HEK293 (cell line): ENCODE data around the gene DCDC2.

Experiments
- CTCF ChIA-PET: fragments of 350-600 bp; formaldehyde crosslinking; extraction: SDS; loops from one replicate; lab custom pipeline; 2021; ENCODE audit warnings: antibody characterized with exemption; lab: Yijun Ruan, JAX
- POLR2A ChIA-PET: fragments of 300-600 bp; formaldehyde crosslinking; extraction: SDS; loops from one replicate; lab custom pipeline; 2020; ENCODE audit warnings: antibody characterized with exemption, inconsistent platforms; lab: Yijun Ruan, JAX
- H3K27ac ChIP-seq: fragments of 200-500 bp; sonication (Bioruptor generic); 2 replicates; pipeline ENCODE4 v1.5.1; 2014; ENCODE audit warnings: low read depth, low read length, control low read depth, inconsistent platforms; ENCODE audit errors: extremely low read depth
- H3K36me3 ChIP-seq, 2 experiments: fragments of 200-500 bp in 1 of 2; sonication (Bioruptor generic) in 1 of 2; 1 replicate in 1 of 2; 2 replicates in 1 of 2; pipeline ENCODE4 v1.5.1; 2014 to 2017; ENCODE audit warnings: inconsistent platforms in 2 of 2, low read length in 2 of 2; ENCODE audit not compliant: control insufficient read depth in 2 of 2, insufficient read depth in 1 of 2
- H3K4me1 ChIP-seq: fragments of 200-500 bp; sonication (Bioruptor generic); 2 replicates; pipeline ENCODE4 v1.5.1; 2014; ENCODE audit warnings: mild to moderate bottlenecking, low read length, inconsistent platforms; ENCODE audit not compliant: control insufficient read depth, insufficient read depth
- H3K4me3 ChIP-seq: 2 replicates; pipeline ENCODE4 v1.5.1; 2011; ENCODE audit warnings: low read depth, mild to moderate bottlenecking, control low read depth, low read length, moderate library complexity
- H3K9me3 ChIP-seq: fragments of 200-500 bp; sonication (Bioruptor generic); 2 replicates; pipeline ENCODE4 v1.5.1; 2014; ENCODE audit warnings: low read depth, low read length, inconsistent platforms; ENCODE audit not compliant: control insufficient read depth, insufficient read depth
- HOXA7 ChIP-seq: sonication (generic); formaldehyde crosslinking; IDR thresholded peaks from 2 replicates; pipeline ENCODE4 v1.8.1; 2022; ENCODE audit warnings: missing genetic modification reagents, borderline replicate concordance
- MYNN ChIP-seq: fragments of 450-650 bp; formaldehyde crosslinking; IDR thresholded peaks from 2 replicates; pipeline ENCODE4 v1.5.1; 2016; ENCODE audit warnings: missing biosample characterization, missing genetic modification characterization, borderline replicate concordance
- ZBTB7A ChIP-seq: fragments of 450-650 bp; formaldehyde crosslinking; IDR thresholded peaks from 2 replicates; pipeline ENCODE4 v1.5.1; 2016; ENCODE audit warnings: low read depth, missing biosample characterization, missing genetic modification characterization
- ZEB2 ChIP-seq: fragments of 450-650 bp; formaldehyde crosslinking; IDR thresholded peaks from 2 replicates; pipeline ENCODE4 v1.5.1; 2016; ENCODE audit warnings: missing biosample characterization, missing genetic modification characterization
- ZNF138 ChIP-seq: fragments of 450-650 bp; formaldehyde crosslinking; IDR thresholded peaks from 2 replicates; pipeline ENCODE4 v1.5.1; 2016; ENCODE audit warnings: missing biosample characterization, missing genetic modification characterization, borderline replicate concordance
- ZNF223 ChIP-seq: fragments of 450-650 bp; formaldehyde crosslinking; IDR thresholded peaks from 2 replicates; pipeline ENCODE4 v1.5.1; 2016; ENCODE audit warnings: missing biosample characterization, missing genetic modification characterization
- ZNF23 ChIP-seq: fragments of 450-650 bp; formaldehyde crosslinking; IDR thresholded peaks from 2 replicates; pipeline ENCODE4 v1.5.1; 2016; ENCODE audit warnings: missing biosample characterization, missing genetic modification characterization, borderline replicate concordance
- ZNF24 ChIP-seq: fragments of 450-650 bp; formaldehyde crosslinking; IDR thresholded peaks from 2 replicates; pipeline ENCODE4 v1.5.1; 2016; ENCODE audit warnings: missing biosample characterization, missing genetic modification characterization
- ZNF311 ChIP-seq: fragments of 450-650 bp; formaldehyde crosslinking; IDR thresholded peaks from 2 replicates; pipeline ENCODE4 v1.5.1; 2017; ENCODE audit warnings: missing biosample characterization, missing genetic modification characterization, borderline replicate concordance
- ZNF549 ChIP-seq: fragments of 450-650 bp; IDR thresholded peaks from 2 replicates; pipeline ENCODE4 v1.5.1; 2018; ENCODE audit warnings: missing biosample characterization, missing genetic modification characterization, mild to moderate bottlenecking, inconsistent platforms, moderate library complexity
- ZNF555 ChIP-seq: fragments of 450-650 bp; formaldehyde crosslinking; conservative IDR thresholded peaks from 2 replicates; pipeline ENCODE4 v1.5.1; 2017; ENCODE audit warnings: missing biosample characterization, mild to moderate bottlenecking, missing genetic modification characterization, inconsistent platforms
- ZNF560 ChIP-seq: fragments of 450-650 bp; formaldehyde crosslinking; IDR thresholded peaks from 2 replicates; pipeline ENCODE4 v1.5.1; 2017; ENCODE audit warnings: missing biosample characterization, missing genetic modification characterization, borderline replicate concordance
- ZNF792 ChIP-seq: fragments of 450-650 bp; formaldehyde crosslinking; IDR thresholded peaks from 2 replicates; pipeline ENCODE4 v1.5.1; 2016; ENCODE audit warnings: missing biosample characterization, missing genetic modification characterization
- TF ChIP-seq, protein P1 (sequence below): fragments of 450-650 bp; formaldehyde crosslinking; IDR thresholded peaks from 2 replicates; pipeline ENCODE4 v1.5.1; 2016; ENCODE audit warnings: missing biosample characterization, missing genetic modification characterization
- TF ChIP-seq, protein P2 (sequence below): fragments of 450-650 bp; IDR thresholded peaks from 2 replicates; pipeline ENCODE4 v1.5.1; 2018; ENCODE audit warnings: missing biosample characterization, missing genetic modification characterization
- TF ChIP-seq, protein P3 (sequence below): fragments of 450-650 bp; formaldehyde crosslinking; IDR thresholded peaks from 2 replicates; pipeline ENCODE4 v1.5.1; 2017; ENCODE audit warnings: missing biosample characterization, missing genetic modification characterization
- TF ChIP-seq, protein P4 (sequence below): fragments of 450-650 bp; formaldehyde crosslinking; IDR thresholded peaks from 2 replicates; pipeline ENCODE4 v1.5.1; 2016; ENCODE audit warnings: missing biosample characterization, missing genetic modification characterization, low read depth
- TF ChIP-seq, protein P5 (sequence below): IDR thresholded peaks from 2 replicates; pipeline ENCODE4 v1.6.1; 2011; ENCODE audit warnings: mild to moderate bottlenecking, low read depth, low read length, borderline replicate concordance
- TF ChIP-seq, protein P6 (sequence below): fragments of 450-650 bp; formaldehyde crosslinking; IDR thresholded peaks from 2 replicates; pipeline ENCODE4 v1.5.1; 2016; ENCODE audit warnings: missing biosample characterization, missing genetic modification characterization

Gene DCDC2

DNA sequence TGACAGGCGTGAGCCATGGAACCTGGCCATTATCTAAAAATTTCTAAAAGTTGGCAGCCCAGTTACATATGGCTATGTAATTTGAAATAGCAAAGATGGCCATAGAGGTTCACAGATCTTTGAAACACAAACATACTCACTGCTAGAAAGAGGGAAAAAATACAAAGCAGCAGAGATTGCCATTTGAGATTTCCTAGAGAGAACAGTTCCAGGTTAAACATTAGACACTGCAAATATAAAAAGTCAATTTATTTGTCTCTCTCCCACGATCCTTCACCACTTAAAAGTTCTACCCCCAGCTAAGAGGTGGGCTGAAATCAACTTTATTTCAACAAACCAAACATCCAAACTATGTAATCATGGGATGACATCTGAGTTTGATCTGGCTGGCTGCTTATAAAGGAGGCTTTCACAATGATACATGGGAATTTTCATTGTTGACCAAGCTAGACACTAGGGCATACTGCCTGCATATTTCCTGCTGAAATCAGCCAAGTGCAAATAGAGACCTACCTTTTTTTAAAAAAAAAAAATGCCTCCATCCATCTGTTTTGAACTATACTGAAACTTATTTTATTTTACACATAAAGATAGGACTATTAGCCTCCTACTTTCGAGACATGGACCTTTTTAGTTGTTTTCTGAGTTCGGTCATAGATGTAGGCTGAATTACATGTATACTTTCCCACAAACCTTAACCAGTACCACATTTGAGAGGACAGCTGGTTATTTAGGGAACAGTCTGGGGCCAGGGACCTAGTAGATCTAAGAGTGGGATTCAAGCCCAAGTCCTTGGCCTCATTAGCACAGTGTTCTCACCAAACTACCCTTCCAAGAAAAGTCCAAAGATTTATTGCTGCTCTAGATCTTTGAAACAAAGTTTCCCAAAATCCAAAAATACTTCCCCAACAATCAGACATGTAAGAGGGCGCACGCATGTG lies 16.6 kb downstream of the DCDC2 start:
- H3K36me3 ChIP-seq = 0 out of 3 replicates have a peak, but pooled peaks cover 0 to under 1% of the 10 kb centered on the region in 2 experiments
- POLR2A ChIA-PET = no interaction called here
- TF ChIP-seq, protein P1, sequence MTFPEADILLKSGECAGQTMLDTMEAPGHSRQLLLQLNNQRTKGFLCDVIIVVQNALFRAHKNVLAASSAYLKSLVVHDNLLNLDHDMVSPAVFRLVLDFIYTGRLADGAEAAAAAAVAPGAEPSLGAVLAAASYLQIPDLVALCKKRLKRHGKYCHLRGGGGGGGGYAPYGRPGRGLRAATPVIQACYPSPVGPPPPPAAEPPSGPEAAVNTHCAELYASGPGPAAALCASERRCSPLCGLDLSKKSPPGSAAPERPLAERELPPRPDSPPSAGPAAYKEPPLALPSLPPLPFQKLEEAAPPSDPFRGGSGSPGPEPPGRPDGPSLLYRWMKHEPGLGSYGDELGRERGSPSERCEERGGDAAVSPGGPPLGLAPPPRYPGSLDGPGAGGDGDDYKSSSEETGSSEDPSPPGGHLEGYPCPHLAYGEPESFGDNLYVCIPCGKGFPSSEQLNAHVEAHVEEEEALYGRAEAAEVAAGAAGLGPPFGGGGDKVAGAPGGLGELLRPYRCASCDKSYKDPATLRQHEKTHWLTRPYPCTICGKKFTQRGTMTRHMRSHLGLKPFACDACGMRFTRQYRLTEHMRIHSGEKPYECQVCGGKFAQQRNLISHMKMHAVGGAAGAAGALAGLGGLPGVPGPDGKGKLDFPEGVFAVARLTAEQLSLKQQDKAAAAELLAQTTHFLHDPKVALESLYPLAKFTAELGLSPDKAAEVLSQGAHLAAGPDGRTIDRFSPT = no peak
- TF ChIP-seq ZNF23 (tag by site-specific recombination) = no peak
- TF ChIP-seq, protein P2, sequence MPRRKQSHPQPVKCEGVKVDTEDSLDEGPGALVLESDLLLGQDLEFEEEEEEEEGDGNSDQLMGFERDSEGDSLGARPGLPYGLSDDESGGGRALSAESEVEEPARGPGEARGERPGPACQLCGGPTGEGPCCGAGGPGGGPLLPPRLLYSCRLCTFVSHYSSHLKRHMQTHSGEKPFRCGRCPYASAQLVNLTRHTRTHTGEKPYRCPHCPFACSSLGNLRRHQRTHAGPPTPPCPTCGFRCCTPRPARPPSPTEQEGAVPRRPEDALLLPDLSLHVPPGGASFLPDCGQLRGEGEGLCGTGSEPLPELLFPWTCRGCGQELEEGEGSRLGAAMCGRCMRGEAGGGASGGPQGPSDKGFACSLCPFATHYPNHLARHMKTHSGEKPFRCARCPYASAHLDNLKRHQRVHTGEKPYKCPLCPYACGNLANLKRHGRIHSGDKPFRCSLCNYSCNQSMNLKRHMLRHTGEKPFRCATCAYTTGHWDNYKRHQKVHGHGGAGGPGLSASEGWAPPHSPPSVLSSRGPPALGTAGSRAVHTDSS (tag by site-specific recombination) = no peak
- TF ChIP-seq, protein P3, sequence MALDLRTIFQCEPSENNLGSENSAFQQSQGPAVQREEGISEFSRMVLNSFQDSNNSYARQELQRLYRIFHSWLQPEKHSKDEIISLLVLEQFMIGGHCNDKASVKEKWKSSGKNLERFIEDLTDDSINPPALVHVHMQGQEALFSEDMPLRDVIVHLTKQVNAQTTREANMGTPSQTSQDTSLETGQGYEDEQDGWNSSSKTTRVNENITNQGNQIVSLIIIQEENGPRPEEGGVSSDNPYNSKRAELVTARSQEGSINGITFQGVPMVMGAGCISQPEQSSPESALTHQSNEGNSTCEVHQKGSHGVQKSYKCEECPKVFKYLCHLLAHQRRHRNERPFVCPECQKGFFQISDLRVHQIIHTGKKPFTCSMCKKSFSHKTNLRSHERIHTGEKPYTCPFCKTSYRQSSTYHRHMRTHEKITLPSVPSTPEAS (tag by site-specific recombination) = no peak
- TF ChIP-seq, all 188 proteins: peak for 0
- no peaks in the 10 kb centered on the region for H3K4me1 ChIP-seq
- no peaks in the 10 kb centered on the region for H3K9me3 ChIP-seq
- CTCF ChIA-PET = no interaction called here
- H3K27ac ChIP-seq = no peak overlapping the region
- H3K4me3 ChIP-seq = no peak overlapping the region

DNA sequence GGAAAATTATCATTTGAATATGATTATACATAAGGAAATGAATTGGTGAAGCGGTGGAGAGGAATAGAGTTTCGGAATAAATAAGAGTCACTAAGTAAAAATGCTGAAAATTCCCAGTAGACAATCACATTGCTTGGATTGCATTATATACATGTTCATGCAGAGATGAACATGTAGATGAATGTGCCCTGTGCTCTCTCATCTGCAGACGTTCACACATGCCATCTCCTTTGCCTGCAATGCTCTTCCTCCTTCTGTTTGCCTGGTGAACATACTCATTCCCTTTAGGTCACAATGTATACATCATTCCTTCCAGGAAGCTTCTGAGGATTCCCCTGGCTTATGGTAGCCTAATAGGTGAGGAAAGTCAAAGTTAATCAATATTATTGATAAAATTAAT lies 17.9 kb downstream of the DCDC2 start:
- POLR2A ChIA-PET = no interaction called here
- CTCF ChIA-PET = interaction anchor here (0.7 to 0.9 kb wide), 2 partner anchors 56 to 59 kb away, joined by 3 read pairs; no protein-coding TSS in a partner anchor
- Histone ChIP-seq H3K36me3 (no peaks in the 10 kb centered on the region), H3K27ac (no peak overlapping the region), H3K4me1 (no peaks in the 10 kb centered on the region), H3K9me3 (no peaks in the 10 kb centered on the region), H3K4me3 (no peak overlapping the region)
- TF ChIP-seq ZEB2 (tag by site-specific recombination) (no peak), ZNF23 (tag by site-specific recombination) (no peak), ZNF223 (tag by site-specific recombination) (no peak), ZNF549 (tag by site-specific recombination) (no peak), ZNF555 (tag by site-specific recombination) (no peak), ZNF792 (tag by site-specific recombination) (no peak), MYNN (tag by site-specific recombination) (no peak), ZNF138 (tag by site-specific recombination) (no peak), HOXA7 (CRISPR knock-in tag) (no peak), ZNF24 (tag by site-specific recombination) (no peak), ZNF311 (tag by site-specific recombination) (no peak), ZBTB7A (tag by site-specific recombination) (no peak), ZNF560 (tag by site-specific recombination) (no peak)
- TF ChIP-seq, protein P4, sequence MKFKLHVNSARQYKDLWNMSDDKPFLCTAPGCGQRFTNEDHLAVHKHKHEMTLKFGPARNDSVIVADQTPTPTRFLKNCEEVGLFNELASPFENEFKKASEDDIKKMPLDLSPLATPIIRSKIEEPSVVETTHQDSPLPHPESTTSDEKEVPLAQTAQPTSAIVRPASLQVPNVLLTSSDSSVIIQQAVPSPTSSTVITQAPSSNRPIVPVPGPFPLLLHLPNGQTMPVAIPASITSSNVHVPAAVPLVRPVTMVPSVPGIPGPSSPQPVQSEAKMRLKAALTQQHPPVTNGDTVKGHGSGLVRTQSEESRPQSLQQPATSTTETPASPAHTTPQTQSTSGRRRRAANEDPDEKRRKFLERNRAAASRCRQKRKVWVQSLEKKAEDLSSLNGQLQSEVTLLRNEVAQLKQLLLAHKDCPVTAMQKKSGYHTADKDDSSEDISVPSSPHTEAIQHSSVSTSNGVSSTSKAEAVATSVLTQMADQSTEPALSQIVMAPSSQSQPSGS (tag by site-specific recombination) = no peak
- TF ChIP-seq, protein P5, sequence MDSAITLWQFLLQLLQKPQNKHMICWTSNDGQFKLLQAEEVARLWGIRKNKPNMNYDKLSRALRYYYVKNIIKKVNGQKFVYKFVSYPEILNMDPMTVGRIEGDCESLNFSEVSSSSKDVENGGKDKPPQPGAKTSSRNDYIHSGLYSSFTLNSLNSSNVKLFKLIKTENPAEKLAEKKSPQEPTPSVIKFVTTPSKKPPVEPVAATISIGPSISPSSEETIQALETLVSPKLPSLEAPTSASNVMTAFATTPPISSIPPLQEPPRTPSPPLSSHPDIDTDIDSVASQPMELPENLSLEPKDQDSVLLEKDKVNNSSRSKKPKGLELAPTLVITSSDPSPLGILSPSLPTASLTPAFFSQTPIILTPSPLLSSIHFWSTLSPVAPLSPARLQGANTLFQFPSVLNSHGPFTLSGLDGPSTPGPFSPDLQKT = no peak
- TF ChIP-seq, protein P6, sequence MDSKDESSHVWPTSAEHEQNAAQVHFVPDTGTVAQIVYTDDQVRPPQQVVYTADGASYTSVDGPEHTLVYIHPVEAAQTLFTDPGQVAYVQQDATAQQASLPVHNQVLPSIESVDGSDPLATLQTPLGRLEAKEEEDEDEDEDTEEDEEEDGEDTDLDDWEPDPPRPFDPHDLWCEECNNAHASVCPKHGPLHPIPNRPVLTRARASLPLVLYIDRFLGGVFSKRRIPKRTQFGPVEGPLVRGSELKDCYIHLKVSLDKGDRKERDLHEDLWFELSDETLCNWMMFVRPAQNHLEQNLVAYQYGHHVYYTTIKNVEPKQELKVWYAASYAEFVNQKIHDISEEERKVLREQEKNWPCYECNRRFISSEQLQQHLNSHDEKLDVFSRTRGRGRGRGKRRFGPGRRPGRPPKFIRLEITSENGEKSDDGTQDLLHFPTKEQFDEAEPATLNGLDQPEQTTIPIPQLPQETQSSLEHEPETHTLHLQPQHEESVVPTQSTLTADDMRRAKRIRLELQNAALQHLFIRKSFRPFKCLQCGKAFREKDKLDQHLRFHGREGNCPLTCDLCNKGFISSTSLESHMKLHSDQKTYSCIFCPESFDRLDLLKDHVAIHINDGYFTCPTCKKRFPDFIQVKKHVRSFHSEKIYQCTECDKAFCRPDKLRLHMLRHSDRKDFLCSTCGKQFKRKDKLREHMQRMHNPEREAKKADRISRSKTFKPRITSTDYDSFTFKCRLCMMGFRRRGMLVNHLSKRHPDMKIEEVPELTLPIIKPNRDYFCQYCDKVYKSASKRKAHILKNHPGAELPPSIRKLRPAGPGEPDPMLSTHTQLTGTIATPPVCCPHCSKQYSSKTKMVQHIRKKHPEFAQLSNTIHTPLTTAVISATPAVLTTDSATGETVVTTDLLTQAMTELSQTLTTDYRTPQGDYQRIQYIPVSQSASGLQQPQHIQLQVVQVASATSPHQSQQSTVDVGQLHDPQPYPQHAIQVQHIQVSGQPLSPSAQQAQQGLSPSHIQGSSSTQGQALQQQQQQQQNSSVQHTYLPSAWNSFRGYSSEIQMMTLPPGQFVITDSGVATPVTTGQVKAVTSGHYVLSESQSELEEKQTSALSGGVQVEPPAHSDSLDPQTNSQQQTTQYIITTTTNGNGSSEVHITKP (tag by site-specific recombination) = no peak
